HG03342 (cell line): ENCODE data around the gene SGO2.
"Not testable (repeated sequence)": the region's sequence is repeated elsewhere in the genome, so short reads cannot be mapped to it uniquely, and the experiment has no call there.

Experiments
- ATAC-seq: cut with Tn5 transposase; IDR thresholded peaks from one replicate; pipeline ENCODE4 v1.9.1; 2021; ENCODE audit warnings: mild to moderate bottlenecking, moderate library complexity; ENCODE audit not compliant: unreplicated experiment

The SGO2 gene

DNA sequence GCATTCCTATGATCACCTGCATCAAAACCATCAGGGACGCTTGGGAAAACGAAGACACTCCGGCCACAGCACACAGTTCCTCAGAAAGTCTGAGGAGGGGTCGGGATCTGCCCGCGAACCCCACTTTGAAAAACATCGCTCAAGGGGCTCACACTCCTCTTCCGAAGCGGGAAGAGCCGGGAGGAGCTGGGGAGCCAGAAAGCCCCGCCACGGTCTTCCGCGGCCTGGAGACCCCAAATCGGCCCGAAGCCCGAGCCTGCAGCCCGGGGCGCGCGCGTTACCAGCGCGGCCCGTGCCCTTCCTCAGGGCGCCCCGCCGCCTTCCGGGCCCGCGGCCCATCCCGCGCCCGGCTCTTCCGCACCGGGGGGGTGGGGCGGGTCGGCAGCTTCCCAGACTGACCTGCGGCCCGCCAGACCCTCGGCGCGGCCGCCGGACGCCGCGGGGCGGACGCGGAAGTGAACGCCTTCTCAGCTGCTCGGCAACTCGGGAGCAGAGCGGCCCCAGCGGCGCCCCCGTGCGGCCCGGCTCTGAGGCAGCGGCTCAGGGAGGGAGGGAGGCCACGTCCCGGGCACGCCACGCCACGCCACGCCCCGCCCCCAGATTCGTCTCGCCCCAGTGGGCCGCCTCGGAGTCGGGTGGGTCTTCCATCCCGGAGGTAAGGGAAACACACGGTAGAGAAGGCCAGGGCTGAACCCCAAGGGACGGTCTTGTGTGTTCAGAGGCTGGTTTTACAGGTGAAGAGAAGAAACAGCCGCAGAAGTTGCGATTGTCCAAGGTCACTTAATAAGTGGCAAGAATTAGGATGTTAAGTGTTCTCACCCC is 16.2 kb upstream of the SGO2 start, which contains the start of gene KCTD18:
TSS of gene KCTD18 (minus strand) at position 457 of the 822 bp plus-strand sequence. CDS start 3,052 bp downstream, outside the sequence.
- ATAC-seq, result peak; percentile 98

GRCh38 chr2:200515155-200515554 is 10.9 kb upstream of the SGO2 start:
- ATAC-seq, result no peak

DNA sequence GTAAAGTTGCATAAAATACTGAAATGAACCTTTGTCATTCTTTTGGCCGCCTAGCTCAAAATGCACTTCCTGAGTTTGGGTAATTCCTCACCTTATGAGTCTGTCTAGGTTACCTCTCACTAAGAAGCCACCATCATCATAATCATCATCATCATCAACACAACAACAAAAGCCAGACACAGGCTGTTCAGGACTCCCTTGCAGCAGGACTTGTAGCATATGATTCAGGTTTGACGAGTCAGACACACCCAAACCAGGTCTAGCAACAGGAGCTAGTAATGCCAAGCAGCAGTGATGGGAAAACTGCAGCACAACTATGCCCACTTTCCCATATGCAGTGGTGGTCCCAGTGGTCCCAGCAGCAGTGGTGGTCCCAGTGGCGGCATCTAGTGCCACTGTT is 2.8 kb upstream of the SGO2 start:
- ATAC-seq, result no peak

- ATAC-seq, result no peak
Measured at GRCh38 chr2:200523604-200524003, 2.4 kb upstream of the SGO2 start.

- ATAC-seq, result no peak
Measured at GRCh38 chr2:200525066-200525465, 941 bp upstream of the SGO2 start.

GRCh38 chr2:200525551-200525881 is 491 bp upstream of the SGO2 start:
- no peak for ATAC-seq

DNA sequence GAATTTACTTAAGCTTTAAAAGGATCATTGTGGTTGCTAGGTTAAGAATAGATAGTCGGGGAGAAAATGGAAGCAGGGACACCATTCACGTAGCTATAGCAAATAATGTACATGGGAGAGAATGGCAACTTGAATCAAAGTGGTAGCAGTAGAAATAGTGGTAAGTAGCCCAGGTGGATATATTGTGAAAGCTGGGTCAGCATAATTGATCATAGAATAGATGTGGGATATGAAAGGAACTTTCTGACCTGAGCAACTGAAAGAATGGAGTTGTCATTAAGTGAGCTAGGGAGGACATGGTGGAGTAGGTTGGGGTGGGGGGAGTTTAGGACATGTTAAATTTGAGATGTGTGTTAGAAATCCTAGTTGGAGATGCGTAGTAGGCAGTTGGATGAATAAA is 2.2 kb downstream of the SGO2 start:
- ATAC-seq, result no peak

- ATAC-seq, result no peak
Measured at GRCh38 chr2:200533754-200534153, 7.7 kb downstream of the SGO2 start.

DNA sequence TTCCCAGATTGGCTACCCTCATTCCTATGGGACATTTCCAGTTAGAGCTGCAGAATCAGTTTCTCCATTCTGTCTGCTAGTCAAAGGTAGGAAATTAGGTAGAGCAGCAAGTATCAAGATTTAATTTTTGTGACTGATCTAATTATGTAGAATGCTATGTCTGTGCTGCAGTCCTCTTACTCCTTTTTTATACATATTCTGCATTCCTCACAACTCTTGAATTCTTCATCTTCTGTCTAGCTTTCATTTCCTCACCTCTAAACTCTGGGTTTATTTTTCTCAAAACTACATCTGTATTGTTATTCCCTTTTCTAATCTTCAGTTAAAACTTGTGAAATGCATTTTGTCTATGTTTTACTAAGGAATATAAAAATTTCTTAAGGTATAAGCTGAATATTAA is 8.6 kb downstream of the SGO2 start:
- no peak for ATAC-seq

- ATAC-seq, result no peak
Measured at GRCh38 chr2:200538139-200538538, 12.1 kb downstream of the SGO2 start.

- ATAC-seq, result no peak
Measured at GRCh38 chr2:200540793-200541192, 14.8 kb downstream of the SGO2 start.

DNA sequence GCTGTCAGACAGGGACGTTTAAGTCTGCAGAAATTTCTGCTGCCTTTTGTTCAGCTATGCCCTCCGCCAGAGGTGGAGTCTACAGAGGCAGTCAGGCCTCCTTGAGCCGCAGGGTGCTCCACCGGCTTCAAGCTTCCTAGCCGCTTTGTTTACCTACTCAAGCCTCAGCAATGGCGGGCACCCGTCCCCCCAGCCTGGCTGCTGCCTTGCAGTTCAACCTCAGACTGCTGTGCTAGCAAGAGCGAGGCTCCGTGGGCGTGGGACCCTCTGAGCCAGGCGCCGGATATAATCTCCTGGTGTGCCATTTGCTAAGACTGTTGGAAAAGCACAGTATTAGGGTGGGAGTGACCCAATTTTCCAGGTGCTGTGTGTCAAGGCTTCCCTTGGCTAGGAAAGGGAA is 40.6 kb downstream of the SGO2 start:
- not testable (repeated sequence) for ATAC-seq

DNA sequence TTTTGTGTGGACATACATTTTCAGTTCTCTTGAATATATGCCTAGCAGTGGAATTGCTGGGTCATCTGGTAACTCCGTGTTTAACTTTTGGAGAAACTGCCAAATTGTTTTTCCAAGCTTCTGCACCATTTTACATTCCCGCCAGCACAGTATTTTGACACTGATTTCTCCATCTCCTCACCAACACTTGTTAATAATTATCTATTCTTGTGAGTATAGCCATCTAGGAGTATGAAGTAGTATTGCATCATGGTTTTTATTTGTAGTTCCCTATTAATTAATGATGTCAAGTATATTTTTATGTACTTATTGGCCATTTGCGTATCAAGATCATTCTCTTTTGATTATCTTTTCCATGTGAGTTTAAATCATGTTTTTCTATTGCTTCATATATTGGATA is 41.9 kb downstream of the SGO2 start:
- ATAC-seq, result no peak

GRCh38 chr2:200575957-200576356 is 50.0 kb downstream of the SGO2 start:
- ATAC-seq, result no peak

DNA sequence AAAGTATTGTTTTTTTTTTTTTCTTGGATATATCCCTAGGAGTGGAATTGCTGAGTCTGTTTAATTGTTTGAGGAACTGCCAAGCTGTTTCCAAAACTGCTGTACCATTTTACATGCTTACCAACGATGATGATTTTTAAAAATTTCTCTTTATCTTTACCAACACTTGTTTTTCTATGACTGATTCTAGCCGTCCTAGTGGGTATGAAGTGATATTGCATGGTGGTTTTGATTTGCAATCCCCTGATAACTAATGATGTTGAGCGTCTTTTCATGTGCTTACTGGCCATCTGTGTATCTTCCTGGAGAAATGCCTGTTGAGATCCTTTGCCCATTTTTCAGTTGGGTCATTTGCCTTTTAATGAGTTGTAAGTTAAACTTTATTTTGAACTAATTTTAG is 51.0 kb downstream of the SGO2 start:
- ATAC-seq, result no peak

DNA sequence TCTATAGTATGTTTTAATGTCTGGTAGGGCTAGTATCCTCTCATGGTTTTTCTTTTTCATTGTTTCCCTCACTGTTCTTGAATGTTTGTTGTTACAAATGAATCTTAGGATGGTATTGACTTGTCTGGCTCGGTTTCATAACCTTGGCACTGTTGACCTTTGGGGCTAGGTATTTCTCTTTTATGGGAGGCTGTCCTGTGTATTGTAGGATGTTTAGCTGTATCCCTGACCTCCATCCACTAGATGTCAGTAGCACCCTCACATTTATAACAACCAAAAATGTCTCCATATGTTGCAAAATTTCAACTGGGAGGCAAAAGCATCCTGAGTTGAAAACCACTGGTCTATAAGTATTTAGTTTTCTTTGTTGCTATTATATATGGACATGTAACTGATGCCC is 52.8 kb downstream of the SGO2 start:
- peak; percentile 67 for ATAC-seq

- ATAC-seq, result no peak
Measured at GRCh38 chr2:200584639-200585038, 58.6 kb downstream of the SGO2 start.

DNA sequence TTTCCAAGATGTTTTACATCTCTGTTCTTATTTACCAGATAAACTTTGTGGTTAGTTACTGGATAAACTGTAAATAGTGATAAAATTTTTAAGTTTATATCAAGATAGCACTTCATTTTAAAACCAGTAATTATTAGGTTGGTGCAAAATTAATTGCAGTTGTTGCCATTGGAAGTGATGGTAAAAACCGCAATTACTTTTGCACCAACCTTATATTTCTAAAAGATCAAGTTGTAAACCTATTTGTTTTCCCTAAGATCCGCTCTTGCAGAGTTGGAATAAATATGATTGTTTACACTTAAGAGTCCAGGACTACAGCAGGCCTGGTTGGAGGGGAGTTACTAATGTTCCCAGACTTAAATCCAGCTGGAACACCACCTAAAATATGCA is 59.3 kb downstream of the SGO2 start:
- ATAC-seq, result no peak

DNA sequence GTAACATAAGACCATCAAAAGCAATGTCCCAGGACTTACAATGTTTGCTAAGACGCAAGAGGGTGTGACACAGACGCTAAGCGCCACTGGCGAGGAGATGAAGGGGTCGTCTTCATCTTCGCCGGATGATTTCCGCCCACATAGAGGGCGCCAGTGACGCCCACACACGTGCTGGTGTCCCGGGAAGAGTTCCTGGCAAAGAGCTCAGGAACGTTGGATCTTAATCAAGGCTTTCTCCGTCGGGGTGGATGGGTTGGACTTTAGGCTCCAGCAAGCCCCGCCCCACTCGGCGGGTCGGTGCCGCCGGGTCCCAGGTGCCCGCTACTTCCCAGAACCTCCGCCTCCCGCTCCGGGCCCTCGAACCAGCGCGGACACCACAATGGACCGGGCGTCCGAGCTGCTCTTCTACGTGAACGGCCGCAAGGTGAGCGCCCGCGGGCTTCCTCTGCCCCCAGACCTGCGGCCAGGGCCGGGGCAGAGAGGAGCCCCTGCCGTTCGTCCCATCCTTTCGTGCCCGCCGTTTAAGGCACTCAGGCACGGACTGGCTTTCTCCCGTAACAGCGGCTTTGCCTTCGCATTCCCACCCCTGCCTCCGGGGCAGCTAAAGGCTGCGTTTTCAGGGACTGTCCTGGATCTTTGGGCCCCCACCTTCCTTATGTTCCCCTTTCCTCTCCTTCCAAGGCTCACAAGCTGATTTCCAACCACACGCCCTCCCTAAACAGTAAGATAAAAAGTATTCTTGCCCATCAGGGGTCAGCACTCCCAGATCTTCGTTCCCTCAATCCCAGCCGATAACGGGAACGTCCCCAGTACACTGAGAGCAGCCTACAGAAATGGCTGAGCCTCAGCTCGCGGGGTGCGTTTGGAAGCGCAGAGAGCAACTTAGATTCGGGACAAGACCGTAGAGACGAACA is 60.0 kb downstream of the SGO2 start, which contains the start of gene AOX1:
TSS of gene AOX1 (plus strand) at position 285 of the 914 bp plus-strand sequence. CDS start at position 380, 95 bp downstream.
- ATAC-seq, result no peak

GRCh38 chr2:200586644-200586975 is 60.6 kb downstream of the SGO2 start:
- ATAC-seq, result no peak

DNA sequence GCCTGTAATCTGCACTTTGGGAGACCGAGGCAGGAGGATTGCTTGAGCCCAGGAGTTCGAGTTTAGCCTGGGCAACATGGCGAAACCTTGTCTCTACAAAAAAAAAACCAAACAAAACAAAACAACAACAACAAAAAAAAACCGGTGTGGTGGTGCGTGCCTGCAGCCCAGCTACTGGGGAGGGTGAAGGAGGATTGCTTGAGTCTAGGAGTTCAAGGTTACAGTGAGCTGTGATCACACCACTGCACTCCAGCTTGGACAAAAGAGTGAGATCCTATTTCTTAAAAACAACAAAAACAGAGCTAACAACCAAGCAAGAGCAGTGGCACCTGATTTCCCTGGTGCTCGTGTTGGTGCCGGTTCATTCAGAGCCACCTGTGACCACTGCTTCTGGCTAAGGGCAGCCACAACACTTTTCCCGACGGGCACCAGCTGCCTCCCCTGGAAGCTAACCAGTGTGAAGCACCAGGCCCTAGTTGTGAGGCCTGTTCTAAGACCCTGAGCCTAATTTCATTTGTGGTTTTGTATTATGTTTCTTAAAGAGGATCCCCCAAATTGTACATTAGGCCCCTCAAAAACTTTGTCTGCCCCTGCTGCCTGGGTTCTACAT is 61.1 kb downstream of the SGO2 start:
- no peak for ATAC-seq
